ENCODE measurements around the gene MR1.
A peak's percentile ranks its signal among the peaks of the same experiment; 100 is the strongest.

MR1 gene

GRCh38 chr1:181064011-181064623 lies 30.3 kb downstream of the MR1 start:
- no peak for DNase-seq (ENCODE audit: low spot score)

DNA sequence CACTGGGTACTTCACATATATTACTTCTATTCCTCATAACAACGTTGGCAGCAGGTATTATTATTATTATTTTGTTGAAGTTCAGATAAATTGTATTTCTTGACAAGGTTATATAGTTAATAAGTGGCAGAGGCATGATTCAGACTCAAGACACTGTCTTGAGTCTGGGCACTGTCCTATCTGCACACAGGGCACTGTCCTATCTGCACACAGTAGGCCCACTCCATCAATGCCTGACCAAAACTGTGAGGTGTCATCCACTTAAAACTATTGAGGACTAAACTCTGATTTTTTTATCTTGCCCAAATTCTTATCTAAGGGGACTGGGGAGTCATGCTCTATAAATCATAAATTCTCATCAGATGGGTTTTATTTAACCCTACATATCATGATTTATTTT lies 30.9 kb downstream of the MR1 start:
- no peak for DNase-seq (ENCODE audit: low spot score)

DNA sequence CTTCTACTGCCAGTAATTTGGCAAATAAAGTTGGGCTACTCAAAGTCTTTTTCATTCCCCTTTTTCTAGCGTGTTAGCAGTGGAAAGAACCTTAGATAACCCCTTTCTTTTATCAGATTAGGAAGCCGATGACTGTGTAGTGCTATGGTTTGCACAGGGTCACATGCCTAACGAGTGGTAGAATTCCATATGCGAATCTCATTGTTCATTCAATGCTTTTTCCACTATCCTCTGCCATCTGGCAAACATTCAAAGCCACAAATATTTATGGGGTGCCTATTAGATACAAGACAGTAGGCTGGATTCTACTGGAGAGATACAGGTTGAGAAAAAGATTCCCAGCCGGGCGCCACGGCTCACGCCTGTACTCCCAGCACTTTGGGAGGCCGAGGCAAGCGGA lies 39.9 kb downstream of the MR1 start:
- DNase-seq (ENCODE audit: low spot score), result no peak

- DNase-seq (ENCODE audit: low spot score), result peak; percentile 59
Measured at GRCh38 chr1:181075766-181076350, 42.1 kb downstream of the MR1 start.

DNA sequence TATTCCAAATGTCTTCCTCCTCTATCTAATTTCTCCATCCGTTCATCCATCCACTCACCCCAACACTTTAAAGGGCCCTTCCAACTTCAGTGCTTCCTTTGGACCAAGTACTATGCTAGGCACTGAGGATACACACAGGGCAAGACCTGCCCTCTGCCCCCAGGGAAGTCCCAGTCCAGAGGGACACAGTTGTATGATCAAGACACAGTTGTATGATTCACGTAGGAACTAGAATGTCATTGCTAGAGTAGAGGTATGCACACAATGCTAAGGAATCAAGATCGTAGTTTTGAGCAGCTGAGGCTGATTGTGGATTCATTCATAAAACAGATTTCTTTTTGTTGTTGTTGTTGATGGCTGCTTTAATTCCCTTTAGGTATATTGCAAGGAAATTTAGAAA lies 43.1 kb downstream of the MR1 start:
- DNase-seq (ENCODE audit: low spot score), result no peak

- peak; percentile 53 for DNase-seq (ENCODE audit: low spot score)
Measured at GRCh38 chr1:181077576-181078242, 43.9 kb downstream of the MR1 start.

- DNase-seq (ENCODE audit: low spot score), result no peak
Measured at GRCh38 chr1:181079382-181079781, 45.6 kb downstream of the MR1 start.

- DNase-seq (ENCODE audit: low spot score), result no peak
Measured at GRCh38 chr1:181079920-181080319, 46.1 kb downstream of the MR1 start.

DNA sequence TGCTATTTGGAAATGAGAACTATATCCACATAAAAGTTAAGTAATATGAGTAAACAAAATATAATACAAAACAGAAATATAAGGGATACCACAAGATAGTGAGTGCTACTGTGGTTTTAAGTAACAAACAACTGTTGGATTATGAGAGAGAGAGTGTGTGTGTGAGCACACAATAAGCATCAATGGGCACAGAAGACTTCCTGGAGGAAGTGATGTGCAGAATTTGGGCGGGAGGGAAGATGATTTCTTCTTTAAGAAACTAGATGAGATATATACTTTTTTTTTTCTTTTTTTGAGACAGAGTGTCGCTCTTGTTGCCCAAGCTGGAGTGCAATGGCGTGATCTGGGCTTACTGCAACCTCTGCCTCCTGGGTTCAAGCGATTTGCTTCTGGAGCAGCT lies 46.8 kb downstream of the MR1 start:
- DNase-seq (ENCODE audit: low spot score), result no peak

- DNase-seq (ENCODE audit: low spot score), result no peak
Measured at GRCh38 chr1:181081395-181081794, 47.6 kb downstream of the MR1 start.

DNA sequence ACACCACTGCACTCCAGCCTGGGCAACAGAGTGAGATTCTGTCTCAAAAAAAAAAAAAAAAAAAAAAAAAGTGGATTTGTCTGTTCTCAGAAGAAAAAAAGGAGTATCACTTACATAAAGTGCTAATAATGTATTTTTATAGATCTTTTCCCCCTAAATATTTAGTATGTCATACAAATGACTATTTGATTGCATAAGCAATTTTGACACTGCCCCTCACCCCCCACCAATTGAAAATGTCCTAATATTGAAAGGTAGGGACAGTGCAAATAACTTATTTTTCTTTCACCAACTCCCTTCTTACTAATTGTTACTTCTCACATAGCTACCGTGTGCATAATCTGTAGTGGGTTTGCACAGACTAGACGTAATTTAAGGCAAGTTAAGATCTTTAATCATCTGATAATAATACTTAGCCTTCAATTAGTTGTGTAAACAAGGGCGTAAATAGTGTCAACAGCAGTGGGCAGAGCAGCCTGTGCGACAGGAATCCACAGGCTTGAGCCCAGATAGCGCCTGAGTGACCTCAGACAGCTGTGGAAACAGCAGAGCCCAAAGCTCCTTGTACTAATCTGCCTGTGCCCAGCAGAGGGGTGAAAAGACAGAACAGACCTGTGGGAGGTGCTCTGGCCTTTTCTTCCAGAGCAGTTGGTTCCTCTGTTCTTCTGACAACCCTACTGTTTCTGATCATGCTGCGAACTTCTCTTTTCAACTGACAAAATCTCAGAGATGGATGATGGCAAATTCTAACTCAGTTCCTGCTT lies 50.2 kb downstream of the MR1 start:
- peak; percentile 80 for DNase-seq (ENCODE audit: low spot score)

- DNase-seq (ENCODE audit: low spot score), result no peak
Measured at GRCh38 chr1:181084606-181084969, 50.8 kb downstream of the MR1 start.

DNA sequence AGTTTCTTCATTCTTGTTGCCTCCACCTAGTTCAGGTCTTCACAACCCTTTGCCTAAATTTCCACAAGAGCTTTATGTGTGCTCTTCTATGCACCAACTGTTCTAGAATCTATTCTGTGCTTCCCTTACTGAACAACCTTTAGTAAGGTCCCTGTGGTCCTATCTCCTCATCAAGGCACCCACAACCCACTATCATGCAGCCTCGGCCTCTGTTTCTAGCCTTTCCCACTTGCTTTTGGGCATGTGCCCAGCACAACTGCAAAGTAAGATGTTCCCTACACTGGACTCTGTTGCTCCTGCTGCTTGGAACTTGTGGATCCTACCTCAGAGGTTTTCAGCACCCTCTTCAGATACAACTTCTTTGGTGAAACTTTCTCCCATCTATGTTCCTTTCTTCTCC lies 52.3 kb downstream of the MR1 start:
- no peak for DNase-seq (ENCODE audit: low spot score)

- DNase-seq (ENCODE audit: low spot score), result no peak
Measured at GRCh38 chr1:181086926-181087325, 53.1 kb downstream of the MR1 start.

- DNase-seq (ENCODE audit: low spot score), result no peak
Measured at GRCh38 chr1:181087400-181087901, 53.7 kb downstream of the MR1 start.

DNA sequence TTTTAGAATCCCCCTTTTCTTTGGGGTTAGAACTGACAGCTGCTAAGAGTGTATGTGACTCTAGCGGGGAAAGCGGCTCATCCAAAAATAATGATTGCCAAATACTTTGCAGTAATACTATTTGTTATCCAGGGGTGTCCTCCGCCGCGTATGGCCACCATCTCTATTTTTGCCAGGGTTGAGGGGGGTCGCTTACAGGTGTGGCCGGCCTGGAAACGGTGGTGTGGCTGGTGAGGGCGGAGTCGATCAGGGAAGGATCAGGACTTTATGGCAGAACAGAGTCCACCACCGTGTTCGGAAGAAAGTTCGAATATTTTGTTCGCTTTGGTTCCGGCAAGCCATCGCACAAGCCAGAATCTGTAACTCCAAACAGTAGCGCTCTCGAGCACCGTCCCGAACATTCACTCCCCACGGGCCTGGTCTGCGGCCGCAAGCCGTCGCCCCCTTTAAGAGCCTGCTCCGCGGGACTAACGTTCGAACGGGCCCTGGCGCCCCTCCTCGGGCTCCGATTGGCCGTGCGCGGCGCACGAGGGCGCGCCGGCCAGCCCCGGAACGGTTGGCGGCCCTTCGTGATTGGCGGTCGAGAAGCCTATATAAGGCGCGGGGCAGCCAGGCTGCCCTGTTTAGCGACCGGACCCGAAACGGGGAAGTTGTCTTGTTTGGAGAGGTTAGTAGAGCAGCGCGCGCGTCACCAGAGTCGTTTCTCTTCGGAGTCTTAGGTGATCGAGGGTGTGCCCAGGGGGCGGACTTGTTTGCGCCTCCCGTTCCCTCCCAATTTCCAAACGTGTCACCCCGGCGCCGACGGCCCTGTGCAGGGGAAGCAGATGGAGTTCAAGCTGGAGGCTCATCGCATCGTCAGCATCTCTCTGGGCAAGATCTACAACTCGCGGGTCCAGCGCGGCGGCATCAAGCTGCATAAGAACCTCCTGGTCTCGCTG lies 54.6 kb downstream of the MR1 start, which contains the start of gene IER5:
Gene IER5, plus strand, starts transcription at position 622 of the 938 bp plus-strand sequence. Its CDS starts 203 bp downstream, at position 825.
- DNase-seq (ENCODE audit: low spot score), result peak; percentile 99

DNA sequence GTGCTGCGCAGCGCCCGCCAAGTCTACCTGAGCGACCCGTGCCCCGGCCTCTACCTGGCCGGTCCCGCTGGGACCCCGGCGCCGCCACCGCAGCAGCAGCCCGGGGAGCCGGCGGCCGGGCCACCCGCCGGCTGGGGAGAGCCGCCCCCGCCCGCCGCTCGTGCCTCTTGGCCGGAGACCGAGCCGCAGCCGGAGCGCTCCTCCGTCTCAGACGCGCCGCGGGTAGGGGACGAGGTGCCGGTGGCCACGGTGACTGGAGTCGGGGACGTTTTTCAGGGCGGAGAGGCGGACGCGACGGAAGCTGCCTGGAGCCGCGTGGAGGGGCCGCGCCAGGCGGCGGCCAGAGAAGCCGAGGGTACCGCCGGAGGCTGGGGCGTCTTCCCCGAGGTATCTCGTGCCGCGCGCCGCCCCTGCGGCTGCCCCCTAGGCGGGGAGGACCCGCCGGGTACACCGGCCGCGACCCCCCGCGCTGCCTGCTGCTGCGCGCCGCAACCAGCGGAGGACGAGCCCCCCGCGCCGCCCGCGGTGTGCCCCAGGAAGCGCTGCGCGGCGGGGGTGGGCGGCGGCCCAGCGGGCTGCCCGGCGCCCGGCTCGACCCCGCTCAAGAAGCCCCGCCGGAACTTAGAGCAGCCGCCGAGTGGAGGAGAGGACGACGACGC lies 55.4 kb downstream of the MR1 start:
- DNase-seq (ENCODE audit: low spot score), result peak; percentile 65

- peak; percentile 76 for DNase-seq (ENCODE audit: low spot score)
Measured at GRCh38 chr1:181089676-181090544, 56.1 kb downstream of the MR1 start.

DNA sequence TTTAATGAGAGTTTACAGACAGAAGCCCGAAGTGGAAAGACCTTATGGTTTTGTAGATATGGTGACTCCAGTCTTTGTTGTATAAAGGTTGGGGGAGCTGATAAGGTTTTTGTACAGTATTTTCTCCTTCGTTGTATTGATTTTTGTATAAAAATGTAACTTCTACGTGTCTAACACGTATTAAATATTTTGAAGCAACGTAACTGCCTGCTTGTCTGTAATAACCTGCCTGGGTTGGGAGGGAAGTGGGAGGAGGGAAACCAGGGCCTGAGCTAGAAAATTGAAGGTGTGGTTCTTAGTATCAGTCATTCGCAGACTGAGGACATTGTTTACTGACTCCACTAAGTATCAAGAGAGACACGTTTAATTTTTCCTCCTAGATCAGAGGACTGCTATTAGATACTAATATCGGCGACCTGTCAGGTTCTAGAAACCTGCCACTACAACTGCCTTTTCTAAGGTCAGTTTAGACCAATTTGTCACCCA lies 56.9 kb downstream of the MR1 start:
- DNase-seq (ENCODE audit: low spot score), result no peak

Data from D341Med (cell line).